GM21390 (cell line): Measurements from ENCODE around the gene CDH9.

Experiments used
- ATAC-seq: cut with Tn5 transposase; IDR thresholded peaks from one replicate; pipeline ENCODE4 v1.9.1; 2021; ENCODE audit not compliant: unreplicated experiment

CDH9 gene, protein sequence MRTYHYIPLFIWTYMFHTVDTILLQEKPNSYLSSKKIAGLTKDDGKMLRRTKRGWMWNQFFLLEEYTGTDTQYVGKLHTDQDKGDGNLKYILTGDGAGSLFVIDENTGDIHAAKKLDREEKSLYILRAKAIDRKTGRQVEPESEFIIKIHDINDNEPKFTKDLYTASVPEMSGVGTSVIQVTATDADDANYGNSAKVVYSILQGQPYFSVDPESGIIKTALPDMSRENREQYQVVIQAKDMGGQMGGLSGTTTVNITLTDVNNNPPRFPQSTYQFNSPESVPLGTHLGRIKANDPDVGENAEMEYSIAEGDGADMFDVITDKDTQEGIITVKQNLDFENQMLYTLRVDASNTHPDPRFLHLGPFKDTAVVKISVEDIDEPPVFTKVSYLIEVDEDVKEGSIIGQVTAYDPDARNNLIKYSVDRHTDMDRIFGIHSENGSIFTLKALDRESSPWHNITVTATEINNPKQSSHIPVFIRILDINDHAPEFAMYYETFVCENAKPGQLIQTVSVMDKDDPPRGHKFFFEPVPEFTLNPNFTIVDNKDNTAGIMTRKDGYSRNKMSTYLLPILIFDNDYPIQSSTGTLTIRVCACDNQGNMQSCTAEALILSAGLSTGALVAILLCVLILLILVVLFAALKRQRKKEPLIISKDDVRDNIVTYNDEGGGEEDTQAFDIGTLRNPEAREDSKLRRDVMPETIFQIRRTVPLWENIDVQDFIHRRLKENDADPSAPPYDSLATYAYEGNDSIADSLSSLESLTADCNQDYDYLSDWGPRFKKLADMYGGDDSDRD

DNA sequence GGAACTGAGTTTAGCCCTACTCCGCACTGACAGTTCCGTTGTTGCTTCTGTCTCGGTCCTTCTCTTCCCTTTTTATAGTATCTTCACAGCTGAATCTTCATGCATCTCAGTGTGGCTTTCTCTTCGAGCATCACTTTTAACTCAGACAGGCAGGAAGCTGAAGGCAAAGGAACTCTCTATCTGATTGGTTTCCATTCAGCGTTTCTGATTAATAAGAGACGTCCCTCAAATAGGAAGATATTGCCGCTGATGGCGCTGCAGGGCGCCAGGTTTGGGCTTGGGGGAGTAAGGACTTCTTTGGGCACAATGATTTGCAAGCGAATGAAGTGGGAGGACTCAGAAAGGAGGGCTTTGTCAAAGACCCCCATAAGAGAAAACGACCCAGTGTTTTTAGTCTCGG lies at the start of gene CDH9:
Gene CDH9, minus strand, starts transcription at position 111 of the 400 bp plus-strand sequence. CDS start 50,253 bp downstream, outside the sequence.
- no peak for ATAC-seq

DNA sequence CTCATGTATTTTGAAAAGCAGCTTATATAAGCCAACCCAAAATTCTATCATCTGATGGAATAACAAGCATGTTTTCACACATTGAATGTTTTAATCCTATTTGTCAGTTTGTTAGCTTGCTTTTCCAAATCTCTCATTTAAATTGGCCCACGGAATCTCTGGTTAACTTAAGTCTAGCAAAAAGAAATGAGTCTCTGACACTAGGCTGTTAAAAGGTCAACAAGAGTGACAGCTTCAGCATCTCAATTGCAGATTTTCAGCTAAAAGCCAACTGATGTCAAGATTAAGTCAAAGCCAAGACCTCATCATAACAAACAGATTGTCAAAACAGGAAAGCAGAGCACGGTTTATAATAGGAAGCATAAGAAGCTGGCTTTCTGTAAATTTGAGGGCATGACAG lies 49.4 kb upstream of the CDH9 start:
- no peak for ATAC-seq

DNA sequence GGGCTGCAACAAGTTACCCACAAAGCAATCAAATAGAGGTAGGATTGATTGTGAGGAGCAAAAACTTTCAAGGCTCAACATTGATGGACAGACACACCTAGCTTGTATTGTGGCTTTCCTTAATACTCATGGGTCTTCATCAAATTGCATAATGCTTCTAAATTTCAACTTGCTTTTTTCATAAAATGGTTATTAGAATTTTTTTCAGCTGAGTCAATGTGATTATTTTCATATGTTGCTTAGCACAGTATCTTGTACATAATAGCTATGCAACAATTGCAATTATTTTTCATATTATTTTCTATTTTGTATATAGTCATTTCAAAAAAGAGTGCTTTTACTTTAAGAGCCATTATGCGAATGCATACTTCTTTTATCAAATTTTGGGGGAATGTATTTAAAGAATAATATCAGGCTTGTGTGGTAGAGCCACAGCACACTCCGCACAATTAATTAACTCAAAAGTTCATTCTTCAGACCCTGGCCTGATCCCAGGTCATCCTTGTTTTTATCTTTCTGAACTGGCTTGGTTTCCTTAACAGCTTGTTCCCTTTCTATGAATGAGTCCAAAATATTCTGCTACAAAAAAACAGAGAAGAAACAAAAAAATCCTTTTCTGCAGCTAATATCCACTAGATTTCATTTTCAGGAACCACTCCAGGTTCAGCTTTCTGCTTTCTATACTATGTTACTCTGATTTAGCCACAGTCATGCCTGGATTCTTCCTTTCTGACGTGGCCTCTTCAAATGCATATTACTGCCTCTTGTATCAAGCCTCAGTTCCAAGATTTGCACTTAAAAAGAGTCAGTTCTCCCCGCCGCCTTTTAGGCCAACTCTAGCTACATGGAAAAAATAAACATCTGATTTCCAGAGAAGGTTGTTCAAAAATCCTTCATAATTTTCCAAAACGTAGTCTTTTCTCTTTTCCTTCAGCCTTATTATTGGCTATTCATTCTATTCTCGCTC lies 45.3 kb upstream of the CDH9 start:
- ATAC-seq, result no peak

DNA sequence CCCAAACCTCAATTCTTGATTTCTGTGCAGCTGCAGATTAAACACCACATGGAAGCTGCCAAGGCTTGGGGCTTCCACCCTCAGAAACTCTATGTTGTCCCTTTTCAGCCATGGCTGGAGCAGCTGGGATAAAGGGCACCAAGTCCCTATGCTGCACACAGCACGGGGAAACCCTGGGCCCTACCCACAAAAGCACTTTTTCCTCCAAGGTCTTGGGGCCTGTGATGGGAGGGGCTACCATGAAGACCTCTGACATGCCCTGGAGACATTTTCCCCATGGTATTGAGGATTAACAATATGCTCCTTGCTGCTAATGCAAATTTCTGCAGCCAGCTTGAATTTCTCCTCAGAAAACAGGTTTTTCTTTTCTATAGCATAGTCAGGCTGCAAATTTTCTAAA lies 41.8 kb upstream of the CDH9 start:
- no peak for ATAC-seq

DNA sequence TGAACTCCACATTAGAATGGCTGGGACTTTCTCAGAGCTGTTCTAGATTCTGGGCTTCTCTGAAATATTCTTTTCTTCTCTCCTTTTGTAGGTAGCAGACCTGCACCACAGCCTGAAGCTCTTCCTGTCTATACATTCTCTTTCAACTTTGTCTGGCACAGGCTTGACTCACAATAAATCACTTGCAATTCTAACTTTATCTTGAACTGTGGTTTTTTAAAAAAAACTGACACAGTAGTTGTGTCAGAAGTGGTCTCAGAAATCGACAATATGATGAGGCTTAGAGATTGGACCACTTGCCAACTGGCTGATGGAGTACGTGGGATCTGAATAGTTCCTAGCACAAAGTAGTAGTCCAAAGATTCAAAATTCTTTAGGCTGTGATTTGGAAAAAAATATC lies 24.1 kb upstream of the CDH9 start:
- ATAC-seq, result no peak

DNA sequence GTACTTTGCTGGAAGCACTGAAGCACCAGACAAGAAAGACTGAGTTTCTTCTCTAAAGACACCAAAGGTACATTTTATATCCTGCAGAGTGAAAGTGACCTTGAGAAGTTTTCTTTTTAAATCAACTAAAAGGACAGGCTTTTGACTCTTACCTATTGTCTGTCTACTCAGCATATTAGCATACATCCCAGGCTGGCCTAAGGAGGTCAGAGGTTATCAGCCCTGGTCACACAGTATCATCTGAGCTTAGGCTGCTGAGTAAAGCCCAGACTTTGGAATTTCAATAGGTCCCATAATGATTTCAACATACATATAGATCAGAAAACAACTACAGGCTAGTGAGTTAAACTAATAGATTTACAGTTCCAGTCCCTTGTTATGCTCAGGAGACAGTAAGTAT lies 10.1 kb upstream of the CDH9 start:
- ATAC-seq, result no peak

DNA sequence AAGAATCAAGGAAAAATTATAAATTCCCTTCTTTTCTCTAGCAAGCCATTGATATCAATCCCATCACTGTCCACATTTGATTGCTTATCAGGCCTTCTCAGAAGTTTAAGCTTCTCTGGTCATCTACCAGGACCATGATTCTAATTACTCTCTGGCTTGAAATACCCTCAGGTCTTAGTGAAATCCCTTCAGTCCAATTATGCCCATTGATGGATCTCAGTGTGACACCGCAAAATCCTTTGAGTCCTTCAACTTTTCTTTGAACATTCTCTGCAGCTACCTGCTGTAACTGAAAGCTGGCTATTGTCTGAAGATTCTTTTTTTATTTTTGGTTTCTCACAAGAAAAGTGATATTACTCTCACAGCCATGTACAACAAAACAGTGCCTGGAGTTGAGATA lies 3.0 kb upstream of the CDH9 start:
- ATAC-seq, result no peak

DNA sequence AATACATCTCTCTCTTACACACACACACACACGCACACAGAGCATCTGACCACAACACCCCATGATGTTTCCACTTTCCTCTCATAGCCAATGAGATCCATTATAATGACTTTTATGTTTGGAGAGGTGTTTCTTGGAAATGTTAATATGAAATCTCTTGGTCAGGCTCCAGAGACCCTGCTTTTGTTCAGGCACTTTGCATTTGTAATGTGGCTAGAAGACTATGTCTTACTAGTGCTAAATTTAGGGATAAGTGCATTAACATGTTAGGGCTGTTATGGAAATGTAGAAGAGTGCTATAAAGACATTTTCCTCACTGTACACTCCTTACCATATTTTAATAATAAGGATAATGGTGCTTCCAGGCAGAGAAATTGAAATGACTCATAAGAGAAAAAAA lies 3.8 kb downstream of the CDH9 start:
- no peak for ATAC-seq

DNA sequence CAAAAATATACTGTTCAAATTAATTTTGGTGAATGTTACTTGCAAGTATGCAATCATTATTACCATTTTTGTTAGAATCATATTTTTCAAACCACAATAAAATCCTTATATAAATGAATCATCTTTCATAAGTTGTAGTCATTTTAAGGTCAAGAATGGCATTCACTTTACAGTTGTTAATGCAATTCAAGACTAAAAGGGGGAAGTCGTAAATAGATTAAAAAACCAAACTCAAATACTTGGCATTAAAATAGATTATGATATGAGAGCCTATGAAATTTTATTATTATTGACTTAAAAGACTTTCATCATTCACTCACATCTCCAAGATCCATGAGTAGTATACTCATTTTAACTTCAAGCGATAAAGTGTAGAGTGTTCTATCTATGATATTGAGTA lies 11.6 kb downstream of the CDH9 start:
- no peak for ATAC-seq

DNA sequence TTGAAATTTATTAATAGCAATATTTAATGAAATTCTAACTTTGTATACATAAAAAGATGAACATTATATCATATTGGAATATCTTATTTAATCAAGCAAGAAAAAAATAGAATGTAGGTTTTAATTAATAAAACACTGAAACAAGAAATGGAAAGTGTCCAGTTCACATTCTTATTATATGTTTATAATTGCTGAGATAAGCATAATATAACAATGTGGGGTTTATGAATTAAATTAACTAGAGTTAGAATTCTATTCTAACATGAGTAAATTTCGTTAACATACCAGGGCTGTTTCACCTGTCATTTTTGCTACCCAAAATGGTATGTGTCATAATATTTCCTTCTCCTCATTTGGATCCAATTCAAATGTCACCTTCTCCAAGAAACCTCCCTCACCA lies 12.3 kb downstream of the CDH9 start:
- no peak for ATAC-seq

DNA sequence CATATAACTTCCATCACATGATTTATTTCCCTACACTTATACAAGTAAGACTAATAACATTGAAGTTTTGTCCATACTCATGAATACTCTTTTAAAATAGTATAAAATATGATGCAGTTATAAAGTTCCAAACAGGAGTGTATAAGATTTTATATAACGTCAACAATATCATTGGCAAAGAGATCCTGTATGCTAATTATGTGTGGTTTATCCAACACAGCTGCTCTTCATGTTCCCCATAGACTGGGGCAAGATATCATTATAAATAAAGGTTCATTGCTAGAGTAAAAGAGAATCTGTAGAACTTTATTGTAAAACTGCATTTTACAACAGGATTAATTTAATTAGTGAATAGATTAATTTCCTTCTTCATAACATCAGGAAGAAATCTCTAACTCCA lies 16.9 kb downstream of the CDH9 start:
- no peak for ATAC-seq

DNA sequence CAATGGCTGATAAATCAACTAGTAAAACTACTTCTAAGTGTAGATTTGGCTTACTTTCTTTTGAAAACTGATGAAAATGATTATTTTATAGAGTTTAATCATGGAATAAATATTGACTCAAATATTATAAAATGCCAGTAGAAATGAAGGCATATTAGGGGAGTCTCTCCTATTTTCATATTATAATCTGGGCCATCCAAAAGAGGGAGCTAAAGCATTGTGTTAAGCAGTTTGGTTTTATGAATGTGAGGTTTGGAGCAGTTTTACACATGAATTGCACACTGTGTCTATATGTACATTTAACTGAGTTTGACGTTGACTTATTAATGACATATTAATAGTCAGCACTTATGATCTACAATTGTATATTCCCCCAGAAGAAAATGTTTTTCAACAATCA lies 17.4 kb downstream of the CDH9 start:
- ATAC-seq, result no peak

DNA sequence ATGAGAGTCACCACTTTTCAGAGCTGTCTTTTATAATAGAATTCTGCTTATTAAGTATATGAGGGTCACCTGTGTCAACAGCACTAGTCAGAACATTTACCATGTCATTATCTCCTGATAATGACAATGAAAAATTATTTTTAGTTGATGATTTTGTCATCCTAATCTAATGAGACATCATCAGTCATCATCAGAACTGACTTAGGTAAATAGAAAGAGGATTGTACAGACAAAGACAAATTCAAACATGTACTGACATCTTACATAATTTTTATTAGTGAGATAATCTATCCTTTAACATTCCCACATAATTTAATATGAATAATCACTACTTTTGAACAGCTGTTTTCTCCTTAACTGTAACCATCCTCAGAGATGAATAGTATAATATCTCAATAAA lies 22.6 kb downstream of the CDH9 start:
- ATAC-seq, result no peak

DNA sequence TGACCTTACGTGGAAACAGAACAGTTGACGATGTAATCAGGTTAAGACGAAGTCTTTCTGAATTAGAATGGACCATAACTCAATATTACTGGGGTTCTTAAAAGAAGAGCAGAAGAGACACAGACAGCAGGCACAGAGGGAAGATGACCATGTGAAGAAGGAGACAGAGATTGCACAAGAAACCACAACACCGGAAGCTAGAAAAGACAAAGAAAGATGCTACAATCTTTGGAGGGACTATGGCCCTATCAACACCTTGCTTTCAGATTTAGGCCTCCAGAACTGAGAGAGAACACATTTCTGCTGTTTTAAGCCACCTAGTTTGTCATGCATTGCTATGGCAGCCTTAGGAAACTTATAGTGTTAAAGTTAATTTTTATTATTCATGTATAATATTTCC lies 27.1 kb downstream of the CDH9 start:
- ATAC-seq, result no peak

DNA sequence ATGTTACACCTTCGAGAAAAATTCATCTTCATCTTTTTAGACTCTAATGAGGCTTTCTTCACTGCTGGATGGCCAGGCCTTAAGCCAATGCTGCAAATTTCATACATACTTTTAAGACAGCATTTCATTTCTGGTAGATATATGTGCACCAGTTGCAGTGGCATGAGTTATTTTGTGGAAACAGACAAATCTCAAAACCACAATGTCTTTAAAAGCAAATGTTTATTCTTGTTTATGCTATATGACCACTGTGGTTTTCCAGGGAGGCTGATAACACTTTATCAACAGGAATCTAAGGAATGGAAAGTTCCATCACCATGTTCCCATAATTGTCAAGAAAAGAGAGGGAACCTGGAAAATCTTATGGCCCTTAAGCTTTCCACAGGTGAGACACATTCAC lies 27.7 kb downstream of the CDH9 start:
- ATAC-seq, result no peak

DNA sequence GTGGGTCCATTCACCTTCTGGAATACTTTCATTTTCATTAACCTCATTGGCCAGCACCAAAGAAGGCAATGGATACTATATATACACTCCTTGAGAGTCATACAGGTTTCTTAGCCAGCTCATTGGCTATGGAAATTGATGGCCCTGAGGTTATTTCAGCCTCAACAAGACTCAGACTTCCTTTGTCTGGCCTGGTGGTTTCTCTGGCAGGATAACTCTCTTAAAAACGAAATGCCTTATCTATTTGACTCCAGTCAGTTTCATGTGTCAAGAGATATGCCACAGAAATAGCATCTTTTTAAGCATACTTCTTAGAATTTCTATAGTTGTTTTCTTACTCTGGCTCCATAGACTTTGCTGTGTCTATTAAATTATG lies 28.9 kb downstream of the CDH9 start:
- no peak for ATAC-seq

DNA sequence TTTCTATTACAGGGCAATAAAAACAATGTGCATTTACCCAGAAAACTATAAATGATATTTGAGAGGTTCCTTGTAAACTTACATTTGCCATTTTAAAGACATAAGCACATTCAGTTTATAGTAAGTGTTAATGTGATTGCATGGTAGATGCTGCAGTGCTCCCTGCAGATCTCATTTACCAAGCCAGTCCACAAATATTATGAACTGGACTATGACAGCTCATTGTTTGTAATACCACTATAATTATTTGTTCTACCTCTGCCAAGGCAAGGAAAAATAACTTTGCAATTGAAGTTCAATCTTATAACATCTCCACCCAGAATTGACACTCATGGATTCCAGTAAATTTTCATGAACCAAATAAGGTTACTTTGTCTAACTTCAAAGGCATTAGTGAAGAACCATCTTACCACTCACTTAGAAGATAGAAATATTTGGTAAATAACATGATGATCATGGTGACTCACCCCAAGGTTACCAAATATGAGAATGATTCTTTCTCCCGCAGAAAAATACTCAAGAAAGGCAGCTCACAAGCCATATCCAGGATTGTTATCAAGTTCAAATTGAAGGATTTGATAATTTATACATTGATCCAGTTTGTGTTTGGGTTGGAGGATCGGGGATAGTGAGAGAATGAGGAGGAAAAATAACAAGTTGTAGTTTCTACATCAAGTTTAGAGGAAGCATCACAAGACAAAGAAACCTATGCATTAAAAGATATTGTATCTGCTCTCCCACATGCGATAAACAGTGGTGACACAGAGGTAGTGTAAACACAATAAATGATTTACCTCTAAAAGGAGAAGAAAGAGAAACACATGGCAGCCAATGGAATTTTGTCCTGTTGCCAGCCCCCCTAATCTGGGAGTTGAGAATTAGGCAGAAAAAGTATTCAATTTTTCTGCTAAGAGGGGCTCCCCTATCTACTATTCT lies 29.5 kb downstream of the CDH9 start:
- ATAC-seq, result no peak

DNA sequence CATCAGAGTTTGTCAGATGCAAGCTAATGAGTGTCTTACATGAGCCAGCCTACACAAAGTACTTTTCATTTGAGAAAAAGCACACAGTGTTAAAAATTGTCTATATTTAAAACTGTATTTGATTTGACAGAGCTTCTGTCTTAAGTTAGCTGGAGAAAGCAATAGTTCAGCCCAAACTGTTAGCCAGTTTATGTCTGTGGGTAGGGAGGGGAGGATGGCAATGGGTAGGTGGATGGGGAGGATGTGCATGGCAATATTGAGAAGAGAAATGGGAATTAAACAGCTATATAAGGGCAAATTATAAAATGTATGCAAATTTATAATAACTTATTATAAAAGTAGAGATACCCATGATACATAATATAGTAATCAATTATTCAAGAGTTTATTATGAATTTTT lies 31.3 kb downstream of the CDH9 start:
- ATAC-seq, result no peak

DNA sequence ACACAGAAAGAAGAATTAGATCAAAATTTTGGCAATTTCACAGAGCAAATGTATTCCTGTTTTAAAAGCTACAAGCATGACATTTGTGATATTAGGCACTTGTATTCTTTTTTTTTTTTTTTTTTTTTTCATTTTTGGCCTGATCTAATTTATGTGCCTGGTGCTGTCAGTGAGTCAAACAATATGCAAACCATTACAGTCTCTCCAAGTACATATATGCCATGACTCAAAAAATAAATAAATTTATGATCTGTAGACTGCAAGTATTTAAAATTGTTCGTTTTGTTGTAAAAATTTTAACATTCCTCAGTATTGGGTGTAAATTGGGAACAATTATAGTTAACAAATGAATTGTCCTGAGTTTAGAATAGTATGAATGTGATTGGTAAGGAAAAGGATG lies 51.4 kb downstream of the CDH9 start:
- no peak for ATAC-seq

DNA sequence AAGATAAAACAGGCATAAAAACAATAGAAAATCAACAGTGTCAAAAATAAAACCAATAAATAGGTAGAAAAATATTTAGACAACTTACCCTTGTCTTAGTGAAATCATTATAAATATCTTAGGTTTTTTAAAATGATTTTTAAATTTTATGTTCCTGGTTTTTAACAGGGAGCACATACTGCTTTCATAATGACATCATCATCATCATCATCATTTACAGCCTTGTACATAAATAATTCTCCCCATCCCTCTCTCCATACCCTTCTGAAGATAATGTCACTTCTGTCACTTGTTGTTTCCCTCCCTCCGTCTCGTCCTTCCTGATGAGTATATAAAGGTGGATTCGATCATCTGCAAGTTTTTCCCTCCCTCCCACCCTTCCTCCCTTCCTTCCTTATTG lies 56.6 kb downstream of the CDH9 start:
- ATAC-seq, result no peak
